GM21423 (cell line): Measurements from ENCODE around the gene SLC20A1.
"Not testable (repeated sequence)": the region's sequence is repeated elsewhere in the genome, so short reads cannot be mapped to it uniquely, and the experiment has no call there.

Source experiments
- ATAC-seq: cut with Tn5 transposase; IDR thresholded peaks from one replicate; pipeline ENCODE4 v1.9.1; 2021; ENCODE audit warnings: mild to moderate bottlenecking, moderate library complexity; ENCODE audit not compliant: unreplicated experiment

SLC20A1 gene

DNA sequence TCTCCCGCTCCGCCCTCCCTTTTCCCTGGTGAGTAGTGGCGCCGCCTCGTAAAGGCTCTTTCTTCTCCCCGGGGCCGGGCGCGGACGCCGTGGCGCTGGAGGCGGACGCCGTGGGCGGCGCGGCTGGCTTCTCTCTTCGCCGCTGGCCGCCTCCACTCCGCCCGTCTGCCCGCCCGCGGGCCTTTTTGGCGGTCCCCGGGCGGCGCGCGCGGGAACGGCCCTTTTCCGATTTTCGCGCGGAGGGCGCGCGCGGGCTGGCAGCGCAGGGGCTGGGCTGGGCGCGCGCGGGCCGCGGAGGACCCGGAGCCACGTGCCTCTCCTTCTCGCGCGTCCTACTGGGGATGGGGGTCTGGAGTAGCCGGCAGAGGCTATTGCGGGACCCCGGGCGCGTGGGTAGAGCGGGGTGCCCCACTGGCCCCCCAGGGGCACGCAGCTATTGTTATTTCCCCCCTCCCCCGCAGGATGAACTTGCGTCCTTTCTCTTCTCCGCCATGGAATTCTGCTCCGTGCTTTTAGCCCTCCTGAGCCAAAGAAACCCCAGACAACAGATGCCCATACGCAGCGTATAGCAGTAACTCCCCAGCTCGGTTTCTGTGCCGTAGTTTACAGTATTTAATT lies 472 bp downstream of the SLC20A1 start:
- peak; percentile 17 for ATAC-seq

DNA sequence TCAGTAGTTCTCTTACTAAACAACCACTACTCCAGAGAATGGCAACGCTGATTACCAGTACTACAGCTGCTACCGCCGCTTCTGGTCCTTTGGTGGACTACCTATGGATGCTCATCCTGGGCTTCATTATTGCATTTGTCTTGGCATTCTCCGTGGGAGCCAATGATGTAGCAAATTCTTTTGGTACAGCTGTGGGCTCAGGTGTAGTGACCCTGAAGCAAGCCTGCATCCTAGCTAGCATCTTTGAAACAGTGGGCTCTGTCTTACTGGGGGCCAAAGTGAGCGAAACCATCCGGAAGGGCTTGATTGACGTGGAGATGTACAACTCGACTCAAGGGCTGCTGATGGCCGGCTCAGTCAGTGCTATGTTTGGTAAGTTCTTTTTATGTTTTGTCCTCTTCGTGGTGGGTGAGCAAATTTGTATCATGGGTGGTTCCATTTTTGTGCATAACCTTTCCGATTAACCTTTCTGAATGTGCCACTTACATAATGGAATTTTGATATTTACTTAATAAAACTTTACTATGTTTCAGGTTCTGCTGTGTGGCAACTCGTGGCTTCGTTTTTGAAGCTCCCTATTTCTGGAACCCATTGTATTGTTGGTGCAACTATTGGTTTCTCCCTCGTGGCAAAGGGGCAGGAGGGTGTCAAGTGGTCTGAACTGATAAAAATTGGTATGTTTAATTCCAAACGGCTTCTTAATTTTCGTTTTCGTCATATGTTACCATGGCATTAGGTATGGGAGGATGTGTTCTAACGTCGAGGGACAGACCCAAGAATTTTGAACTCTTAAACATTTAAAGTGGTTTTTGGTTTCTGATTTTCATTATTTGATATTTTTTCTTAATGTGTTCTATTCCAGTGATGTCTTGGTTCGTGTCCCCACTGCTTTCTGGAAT lies 1.3 kb downstream of the SLC20A1 start:
- ATAC-seq: no peak

DNA sequence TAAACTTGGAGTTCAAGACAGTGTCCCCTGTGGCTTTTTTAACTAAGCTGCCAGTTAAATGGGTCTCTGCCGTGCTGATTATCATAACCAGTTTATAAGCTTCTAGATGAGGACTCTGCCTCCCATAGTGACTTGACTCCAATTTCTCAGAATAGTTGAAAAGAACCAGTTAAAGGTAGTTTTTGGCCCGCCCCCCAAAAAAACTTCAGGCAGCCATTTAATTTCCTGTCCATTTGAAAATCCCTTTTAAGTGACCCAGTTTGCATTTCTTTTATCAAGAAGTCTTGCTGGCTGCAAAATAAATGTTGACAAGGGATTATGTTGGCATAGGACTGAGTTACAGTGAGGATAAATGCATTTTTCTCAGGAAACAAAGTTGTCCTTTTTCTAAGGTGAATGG lies 2.3 kb downstream of the SLC20A1 start:
- no peak for ATAC-seq

DNA sequence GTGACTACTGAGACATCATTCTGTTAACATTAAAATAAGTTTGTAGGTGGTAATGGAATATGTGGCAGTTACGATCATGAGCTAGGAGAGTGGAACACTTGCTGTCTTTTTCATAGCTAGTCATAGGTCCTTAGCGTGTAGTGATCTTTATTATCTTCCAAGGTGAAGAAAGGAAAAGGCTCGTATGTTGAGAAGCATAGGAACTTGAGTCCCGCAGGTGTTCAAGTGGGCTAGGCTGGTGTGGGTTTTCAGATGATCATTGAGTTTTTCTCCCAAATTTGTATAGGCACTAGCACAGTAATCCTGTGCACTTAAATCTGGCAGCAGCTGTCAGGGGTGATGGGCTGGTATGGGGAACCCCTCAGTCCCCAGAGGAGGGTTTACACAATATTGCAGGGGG lies 10.9 kb downstream of the SLC20A1 start:
- ATAC-seq: no peak

DNA sequence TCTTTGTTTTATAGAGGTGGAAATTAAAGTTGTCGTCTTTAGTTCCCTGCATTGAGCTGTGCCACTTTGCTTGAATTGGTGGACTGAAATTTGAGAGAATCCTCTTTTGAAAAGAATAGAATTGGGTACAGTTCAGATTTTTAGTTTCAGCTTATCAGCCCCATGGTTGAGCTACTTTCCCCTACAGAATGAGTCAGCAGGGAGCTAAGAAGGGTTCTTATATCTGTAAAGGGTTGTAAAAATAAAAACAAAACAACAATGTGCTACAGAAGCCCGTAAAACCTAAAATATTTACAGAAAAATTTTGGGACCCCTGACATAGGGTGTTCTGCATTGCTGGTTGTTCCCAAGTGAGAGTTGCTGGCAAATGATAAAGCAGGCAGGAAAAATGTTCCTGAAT lies 12.6 kb downstream of the SLC20A1 start:
- no peak for ATAC-seq

DNA sequence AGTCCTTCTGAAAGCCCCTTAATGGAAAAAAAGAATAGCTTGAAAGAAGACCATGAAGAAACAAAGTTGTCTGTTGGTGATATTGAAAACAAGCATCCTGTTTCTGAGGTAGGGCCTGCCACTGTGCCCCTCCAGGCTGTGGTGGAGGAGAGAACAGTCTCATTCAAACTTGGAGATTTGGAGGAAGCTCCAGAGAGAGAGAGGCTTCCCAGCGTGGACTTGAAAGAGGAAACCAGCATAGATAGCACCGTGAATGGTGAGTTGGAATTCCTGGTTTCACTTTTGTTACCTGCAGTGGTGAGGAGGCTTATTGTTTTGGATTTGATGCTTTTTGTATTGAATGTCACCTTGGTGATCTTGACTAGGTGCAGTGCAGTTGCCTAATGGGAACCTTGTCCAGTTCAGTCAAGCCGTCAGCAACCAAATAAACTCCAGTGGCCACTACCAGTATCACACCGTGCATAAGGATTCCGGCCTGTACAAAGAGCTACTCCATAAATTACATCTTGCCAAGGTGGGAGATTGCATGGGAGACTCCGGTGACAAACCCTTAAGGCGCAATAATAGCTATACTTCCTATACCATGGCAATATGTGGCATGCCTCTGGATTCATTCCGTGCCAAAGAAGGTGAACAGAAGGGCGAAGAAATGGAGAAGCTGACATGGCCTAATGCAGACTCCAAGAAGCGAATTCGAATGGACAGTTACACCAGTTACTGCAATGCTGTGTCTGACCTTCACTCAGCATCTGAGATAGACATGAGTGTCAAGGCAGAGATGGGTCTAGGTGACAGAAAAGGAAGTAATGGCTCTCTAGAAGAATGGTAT lies 13.3 kb downstream of the SLC20A1 start:
- no peak for ATAC-seq

DNA sequence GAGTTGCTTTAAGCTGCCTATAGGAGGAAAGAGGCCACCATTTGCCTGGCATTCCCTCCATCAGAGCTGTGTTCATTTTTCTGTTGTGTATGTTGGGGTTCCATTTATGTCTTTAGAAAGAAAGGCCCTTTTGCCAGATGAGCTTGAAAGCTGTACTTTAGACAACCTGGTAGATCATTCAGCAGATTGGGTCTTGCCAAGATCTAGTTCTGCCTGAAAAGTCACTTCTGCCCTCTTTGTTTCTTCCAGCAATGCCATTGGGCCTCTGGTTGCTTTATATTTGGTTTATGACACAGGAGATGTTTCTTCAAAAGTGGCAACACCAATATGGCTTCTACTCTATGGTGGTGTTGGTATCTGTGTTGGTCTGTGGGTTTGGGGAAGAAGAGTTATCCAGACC lies 14.4 kb downstream of the SLC20A1 start:
- ATAC-seq: no peak

DNA sequence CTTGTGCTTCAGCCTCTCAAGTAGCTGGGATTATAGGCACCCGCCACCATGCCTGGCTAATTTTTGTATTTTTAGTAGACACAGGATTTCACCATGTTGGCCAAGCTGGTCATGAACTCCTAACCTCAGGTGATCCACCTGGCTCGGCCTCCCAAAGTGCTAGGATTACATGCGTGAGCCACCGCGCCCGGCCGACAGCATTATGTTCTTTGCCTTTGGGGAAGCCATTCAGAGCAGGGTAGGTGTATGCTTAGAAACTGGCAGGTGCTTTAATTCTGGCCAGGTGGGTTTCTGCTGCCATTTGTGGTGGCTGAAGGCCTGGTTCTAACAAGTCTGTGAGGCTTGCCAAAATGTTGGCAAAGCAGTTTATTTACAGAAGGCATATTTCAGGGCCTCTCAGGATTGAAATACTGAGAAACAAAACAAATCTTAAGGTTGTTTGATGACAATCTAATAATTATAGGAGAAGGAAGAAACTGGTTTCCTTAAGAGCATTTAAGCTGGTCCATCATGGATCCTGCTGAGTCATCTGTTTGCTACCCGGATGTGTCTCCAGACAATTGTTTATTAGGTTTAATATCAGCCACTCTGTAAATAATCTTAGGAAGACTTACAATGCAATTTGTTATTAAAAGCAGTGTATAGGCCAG lies 16.0 kb downstream of the SLC20A1 start:
- ATAC-seq: no peak

DNA sequence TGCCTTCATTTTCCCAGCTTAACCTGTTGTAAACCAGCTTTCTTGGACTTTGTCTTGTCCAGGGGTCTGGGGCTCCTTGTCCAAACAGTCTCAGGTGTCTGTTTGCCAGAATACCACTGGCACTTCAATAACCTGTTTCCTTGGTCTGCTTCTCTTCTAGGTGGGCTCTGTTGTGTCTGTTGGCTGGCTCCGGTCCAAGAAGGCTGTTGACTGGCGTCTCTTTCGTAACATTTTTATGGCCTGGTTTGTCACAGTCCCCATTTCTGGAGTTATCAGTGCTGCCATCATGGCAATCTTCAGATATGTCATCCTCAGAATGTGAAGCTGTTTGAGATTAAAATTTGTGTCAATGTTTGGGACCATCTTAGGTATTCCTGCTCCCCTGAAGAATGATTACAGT lies 17.0 kb downstream of the SLC20A1 start:
- no peak for ATAC-seq

DNA sequence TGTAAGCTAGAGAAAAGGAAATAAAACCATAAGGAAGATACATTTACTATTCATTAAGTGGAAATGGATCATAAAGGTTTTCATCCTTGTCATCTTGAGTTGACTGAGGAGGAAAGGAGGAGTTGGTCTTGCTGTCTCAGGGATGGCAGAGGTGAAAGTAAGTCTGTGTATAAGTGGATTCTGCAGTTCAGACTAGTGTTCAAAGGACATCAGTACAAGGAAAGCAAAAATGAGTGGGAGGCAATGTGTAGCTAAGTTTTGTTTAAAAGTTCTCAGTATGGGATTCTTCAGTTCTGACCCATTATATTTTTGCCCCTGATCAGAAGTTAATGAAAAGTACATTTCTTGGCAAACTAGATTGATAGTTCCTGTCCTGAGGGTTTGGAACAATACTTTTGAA lies 18.9 kb downstream of the SLC20A1 start:
- no peak for ATAC-seq

DNA sequence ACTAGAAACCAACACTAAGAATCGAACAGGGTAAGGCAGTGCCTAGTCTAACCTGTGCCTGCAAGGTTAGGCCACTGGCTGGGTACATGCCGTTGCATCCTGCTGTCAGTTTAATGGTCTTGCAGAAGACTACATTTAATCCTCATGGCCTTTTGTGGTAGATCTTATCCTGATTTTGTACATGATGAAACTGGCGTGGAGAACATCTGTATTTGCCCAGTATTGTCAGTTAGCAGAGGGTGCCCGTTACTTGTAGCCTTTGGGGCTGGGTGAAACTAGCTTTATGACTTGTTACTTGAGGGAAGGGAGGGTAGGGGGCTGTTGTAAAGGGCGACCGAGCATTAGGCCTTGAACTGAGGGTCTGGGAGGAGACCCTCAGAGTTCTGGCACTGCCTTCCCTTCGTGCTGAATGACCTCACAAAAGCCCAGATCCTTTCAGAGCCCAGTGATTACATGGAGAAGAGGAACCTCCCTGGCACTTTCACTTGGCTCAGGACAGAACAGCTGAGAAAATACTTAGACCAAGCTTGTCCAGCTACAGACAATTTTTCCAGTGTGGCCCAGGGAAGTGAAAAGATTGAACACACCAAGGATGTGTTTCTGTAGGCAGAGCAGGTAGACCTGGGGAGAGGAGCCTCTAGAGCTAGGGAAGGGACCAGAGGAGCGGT lies 19.5 kb downstream of the SLC20A1 start:
- ATAC-seq: no peak

DNA sequence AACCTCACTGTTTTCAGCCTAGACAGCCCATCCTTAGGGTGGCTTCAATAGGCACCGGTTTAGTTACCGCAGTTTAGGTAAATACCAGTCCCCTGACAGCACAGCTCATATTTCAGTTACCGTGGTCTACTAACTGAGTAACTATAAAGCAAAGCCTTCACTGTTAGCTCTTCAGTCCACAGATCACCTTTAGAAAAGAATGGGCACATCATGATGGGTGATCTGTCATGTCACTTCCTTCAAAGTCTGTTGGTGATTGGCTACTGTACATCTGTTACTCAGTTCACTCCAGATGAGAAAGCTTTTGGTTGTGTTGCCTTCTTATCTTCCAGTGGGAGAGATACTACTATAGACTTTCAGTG lies 21.0 kb downstream of the SLC20A1 start:
- ATAC-seq: no peak

DNA sequence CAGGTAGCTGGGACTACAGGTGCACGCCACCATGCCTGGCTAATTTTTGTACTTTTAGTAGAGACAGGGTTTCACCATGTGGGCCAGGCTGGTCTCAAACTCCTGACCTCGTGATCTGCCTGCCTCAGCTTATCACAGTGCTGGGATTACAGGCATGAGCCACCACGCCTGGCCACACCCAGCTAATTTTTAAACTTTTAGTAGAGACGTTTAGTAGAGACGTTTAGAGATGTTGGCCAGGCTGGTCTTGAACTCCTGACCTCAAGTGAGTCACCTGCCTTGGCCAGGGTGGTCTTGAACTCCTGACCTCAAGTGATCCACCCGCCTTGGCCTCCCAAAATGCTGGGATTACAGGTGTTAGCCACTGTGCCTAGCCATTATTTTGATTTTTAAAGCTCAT lies 21.8 kb downstream of the SLC20A1 start:
- not testable (repeated sequence) for ATAC-seq

DNA sequence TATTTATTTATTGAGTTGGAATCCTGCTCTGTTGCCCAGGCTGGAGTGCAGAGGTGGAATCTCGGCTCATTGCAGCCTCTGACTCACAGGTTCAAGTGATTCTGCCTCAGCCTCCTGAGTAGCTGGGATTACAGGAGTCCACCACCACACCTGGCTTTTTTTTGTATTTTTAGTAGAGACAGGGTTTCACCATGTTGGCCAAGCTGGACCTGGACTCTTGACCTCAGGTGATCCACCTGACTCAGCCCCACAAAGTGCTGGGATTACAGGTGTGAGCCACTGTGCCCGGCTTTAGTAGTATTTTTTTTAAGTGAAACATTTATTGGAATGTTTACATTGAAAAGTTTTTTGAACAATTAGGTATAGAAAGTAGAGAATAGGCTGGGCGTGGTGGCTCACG lies 23.9 kb downstream of the SLC20A1 start:
- ATAC-seq: no peak

DNA sequence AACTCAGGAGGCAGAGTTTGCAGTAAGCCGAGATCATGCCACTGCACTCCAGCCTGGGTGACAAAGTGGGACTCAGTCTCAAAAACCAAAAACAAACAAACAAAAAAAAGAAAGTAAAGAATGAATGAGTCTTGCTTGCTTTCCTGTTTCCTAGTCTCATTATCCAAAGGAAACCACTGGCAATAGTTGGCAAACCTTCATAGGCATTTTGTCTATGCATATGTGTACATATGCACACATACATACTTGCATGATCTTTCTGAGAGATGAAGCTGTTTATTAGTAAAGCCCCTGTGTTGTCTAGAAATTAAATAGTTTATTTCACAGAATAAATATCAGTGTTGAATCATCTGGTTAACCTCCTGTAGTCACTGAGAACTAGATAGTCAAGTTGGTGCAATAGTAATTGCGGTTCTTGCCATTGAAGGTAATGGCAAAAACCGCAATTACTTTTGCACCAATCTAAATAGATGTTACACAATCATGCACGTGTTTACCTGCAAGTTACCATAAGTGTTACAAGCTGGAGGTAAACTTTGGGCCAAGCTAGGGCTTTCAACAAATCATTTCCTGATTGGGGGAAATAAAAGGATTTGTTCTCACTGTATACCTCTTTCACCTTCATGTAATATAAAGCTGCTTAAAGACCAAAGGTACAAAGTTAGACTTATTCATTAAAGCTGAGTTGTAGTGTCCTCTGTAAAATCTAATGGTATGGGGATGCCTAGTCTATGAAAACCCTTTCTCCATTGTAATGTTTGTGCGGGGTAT lies 24.7 kb downstream of the SLC20A1 start:
- ATAC-seq: no peak

DNA sequence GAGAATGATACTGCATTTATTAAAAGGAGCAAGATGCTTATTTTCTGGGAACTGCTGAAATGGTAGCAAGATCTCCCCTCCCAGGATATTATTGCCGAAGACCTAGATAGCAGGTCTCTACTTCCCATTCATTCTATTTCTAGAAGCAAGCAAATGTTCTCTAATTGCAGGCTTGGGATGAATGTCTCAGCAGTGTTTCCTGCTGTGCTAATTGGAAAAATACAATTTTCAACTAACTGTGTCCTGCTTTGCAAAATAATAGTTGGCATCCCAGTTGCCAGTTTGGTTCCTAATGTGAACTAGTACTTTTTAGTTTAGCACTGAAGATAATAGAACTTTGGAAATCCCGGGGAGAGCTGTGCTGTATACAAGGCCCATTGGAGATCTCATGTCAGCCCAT lies 26.1 kb downstream of the SLC20A1 start:
- no peak for ATAC-seq

DNA sequence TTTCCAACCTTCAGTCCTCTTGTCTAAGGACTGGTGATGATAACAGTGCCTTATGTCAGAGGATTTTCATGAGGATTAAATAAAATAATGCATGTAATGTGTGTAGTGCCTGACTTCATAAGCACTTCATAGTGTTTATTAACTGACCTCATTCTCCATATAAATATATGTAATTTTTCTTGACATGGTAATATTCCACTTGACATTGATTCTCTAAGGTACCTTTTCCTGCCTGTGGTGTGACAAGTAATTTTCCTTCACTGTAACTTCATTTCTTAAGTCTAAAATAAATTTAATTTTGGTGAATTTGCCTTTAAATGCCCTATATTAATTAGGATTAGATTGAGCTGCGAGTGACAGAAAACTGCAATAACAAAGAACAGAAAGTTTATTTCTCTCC lies 27.3 kb downstream of the SLC20A1 start:
- no peak for ATAC-seq

DNA sequence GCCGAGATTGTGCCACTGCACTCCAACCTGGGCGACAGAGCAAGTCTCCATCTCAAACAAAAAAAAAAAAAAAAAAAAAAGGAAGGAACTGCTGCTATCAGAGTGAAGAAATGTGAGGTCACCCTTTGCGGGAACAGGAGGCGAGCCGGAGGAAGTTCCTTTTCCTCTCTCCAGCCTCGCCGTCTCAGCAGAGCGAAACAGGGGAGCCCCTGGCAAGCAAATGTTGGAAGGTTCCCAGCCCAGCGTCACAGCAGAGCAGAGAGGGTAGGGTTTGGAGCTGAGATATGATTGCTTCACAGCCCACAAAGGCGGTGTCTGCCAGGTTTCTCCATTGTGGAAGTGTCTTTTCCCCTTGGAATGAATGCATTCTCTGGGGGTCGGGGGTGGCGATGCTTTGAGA lies 28.5 kb downstream of the SLC20A1 start:
- no peak for ATAC-seq

DNA sequence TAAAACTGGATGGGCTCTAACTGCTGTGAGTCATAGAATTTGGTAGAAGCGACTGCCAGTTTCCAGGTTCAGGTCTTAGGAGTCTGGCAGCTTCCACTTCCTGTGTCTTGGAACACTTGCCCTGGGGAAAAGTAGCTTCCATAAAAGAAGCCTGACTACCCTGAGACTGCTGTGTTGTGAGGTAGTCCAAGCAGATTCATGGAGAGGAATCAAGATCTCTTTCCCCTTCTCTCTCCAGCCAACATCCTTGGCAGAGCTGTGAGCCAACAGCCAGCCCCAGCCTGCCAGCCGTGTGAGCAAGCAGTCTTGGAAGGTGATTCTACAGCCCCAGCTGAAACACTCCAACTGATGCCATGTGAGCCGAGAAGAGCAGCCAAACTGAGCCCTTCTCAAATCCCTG lies 33.7 kb downstream of the SLC20A1 start:
- ATAC-seq: no peak

DNA sequence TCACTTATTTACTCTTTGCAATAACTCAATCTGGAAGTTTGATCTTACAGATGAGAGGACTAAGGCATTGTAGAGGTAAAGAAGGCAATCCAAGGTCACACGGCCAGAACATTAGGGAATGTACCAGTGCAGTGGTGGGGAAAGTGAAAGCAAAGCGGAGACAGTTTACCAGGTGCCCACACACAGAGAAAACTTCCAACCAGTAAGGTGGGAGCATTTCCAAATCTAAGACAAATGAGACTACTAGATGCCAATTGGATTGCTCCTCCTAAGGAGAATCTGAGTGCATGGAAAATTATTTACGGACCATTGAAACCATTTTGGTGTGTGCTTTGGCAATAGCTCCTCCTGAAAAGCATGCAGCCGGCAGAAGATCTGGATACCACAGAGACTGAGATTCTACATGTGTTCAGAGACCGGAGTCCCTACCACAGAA lies 34.9 kb downstream of the SLC20A1 start:
- no peak for ATAC-seq
